GM21390 (cell line): ENCODE measurements around the gene LAMA2.

Experiments used
- ATAC-seq: cut with Tn5 transposase; IDR thresholded peaks from one replicate; pipeline ENCODE4 v1.9.1; 2021; ENCODE audit not compliant: unreplicated experiment

Gene LAMA2

GRCh38 chr6:129507059-129507807, 624.3 kb downstream of the LAMA2 start:
- ATAC-seq, result no peak

- no peak for ATAC-seq
Measured at GRCh38 chr6:129507846-129508245, 624.9 kb downstream of the LAMA2 start.

- ATAC-seq, result no peak
Measured at GRCh38 chr6:129508477-129509145, 625.7 kb downstream of the LAMA2 start.

- no peak for ATAC-seq
Measured at GRCh38 chr6:129510950-129511349, 628.0 kb downstream of the LAMA2 start.

- no peak for ATAC-seq
Measured at GRCh38 chr6:129513471-129513870, 630.5 kb downstream of the LAMA2 start.

GRCh38 chr6:129515004-129515403, 632.1 kb downstream of the LAMA2 start:
- no peak for ATAC-seq

GRCh38 chr6:129516005-129516404, 633.1 kb downstream of the LAMA2 start:
- ATAC-seq, result no peak

GRCh38 chr6:129516787-129517186, 633.8 kb downstream of the LAMA2 start:
- ATAC-seq, result no peak

- no peak for ATAC-seq
Measured at GRCh38 chr6:129517288-129517687, 634.4 kb downstream of the LAMA2 start.

- no peak for ATAC-seq
Measured at GRCh38 chr6:129519750-129520149, 636.8 kb downstream of the LAMA2 start.

GRCh38 chr6:129521946-129522345, 639.0 kb downstream of the LAMA2 start:
- no peak for ATAC-seq

- ATAC-seq, result no peak
Measured at GRCh38 chr6:129523816-129524215, 640.9 kb downstream of the LAMA2 start.

- ATAC-seq, result no peak
Measured at GRCh38 chr6:129525055-129525454, 642.1 kb downstream of the LAMA2 start.

GRCh38 chr6:129534926-129535325, 652.0 kb downstream of the LAMA2 start:
- ATAC-seq, result no peak

- no peak for ATAC-seq
Measured at GRCh38 chr6:129536271-129536670, 653.3 kb downstream of the LAMA2 start.

- ATAC-seq, result no peak
Measured at GRCh38 chr6:129539032-129539431, 656.1 kb downstream of the LAMA2 start.

- no peak for ATAC-seq
Measured at GRCh38 chr6:129542705-129543104, 659.8 kb downstream of the LAMA2 start.

- no peak for ATAC-seq
Measured at GRCh38 chr6:129543981-129544380, 661.0 kb downstream of the LAMA2 start.

- ATAC-seq, result no peak
Measured at GRCh38 chr6:129544892-129545612, 662.1 kb downstream of the LAMA2 start.

GRCh38 chr6:129546702-129547101, 663.8 kb downstream of the LAMA2 start:
- ATAC-seq, result no peak

GRCh38 chr6:129551486-129551885, 668.5 kb downstream of the LAMA2 start:
- no peak for ATAC-seq

- ATAC-seq, result no peak
Measured at GRCh38 chr6:129552413-129552812, 669.5 kb downstream of the LAMA2 start.
